ENCODE measurements around the gene ITGB3BP.

- TF ChIP-seq MAX (IDR thresholded peaks at IDR 0.05) (no peak), YY1 (IDR thresholded peaks at IDR 0.05) (no peak), GABPA (IDR thresholded peaks at IDR 0.05 in 1 of 2, conservative IDR thresholded peaks at IDR 0.05 in 1 of 2) (no peak), CTCF (IDR thresholded peaks at IDR 0.05; ENCODE audit: low read depth, low read length, missing input control) (no peak), FOXA1 (IDR thresholded peaks at IDR 0.05) (no peak)
- TF ChIP-seq, protein P1, sequence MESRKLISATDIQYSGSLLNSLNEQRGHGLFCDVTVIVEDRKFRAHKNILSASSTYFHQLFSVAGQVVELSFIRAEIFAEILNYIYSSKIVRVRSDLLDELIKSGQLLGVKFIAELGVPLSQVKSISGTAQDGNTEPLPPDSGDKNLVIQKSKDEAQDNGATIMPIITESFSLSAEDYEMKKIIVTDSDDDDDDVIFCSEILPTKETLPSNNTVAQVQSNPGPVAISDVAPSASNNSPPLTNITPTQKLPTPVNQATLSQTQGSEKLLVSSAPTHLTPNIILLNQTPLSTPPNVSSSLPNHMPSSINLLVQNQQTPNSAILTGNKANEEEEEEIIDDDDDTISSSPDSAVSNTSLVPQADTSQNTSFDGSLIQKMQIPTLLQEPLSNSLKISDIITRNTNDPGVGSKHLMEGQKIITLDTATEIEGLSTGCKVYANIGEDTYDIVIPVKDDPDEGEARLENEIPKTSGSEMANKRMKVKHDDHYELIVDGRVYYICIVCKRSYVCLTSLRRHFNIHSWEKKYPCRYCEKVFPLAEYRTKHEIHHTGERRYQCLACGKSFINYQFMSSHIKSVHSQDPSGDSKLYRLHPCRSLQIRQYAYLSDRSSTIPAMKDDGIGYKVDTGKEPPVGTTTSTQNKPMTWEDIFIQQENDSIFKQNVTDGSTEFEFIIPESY (IDR thresholded peaks at IDR 0.05) = no peak
Observed at GRCh38 chr1:63413394-63413793, 109.6 kb downstream of the ITGB3BP start.

Data from liver (tissue), 3 donors.